PC-9 (cell line): ENCODE measurements around the gene ASB10. TPM values are rescaled to one million over a fixed set of nuclear protein-coding genes. Genes with fewer than 3 reads are reported as not detected.

Experiments used
- BruUV-seq: library from RNA; stranded (reverse); fragments of 400-500 nt; replicated peaks from 2 replicates; lab custom pipeline; 2021; lab: Mats Ljungman, UMichigan
- CTCF ChIA-PET: fragments of 300-600 bp; sonication (Branson Sonifier 250); formaldehyde crosslinking; loops from one replicate; lab custom pipeline; 2022; ENCODE audit warnings: antibody characterized with exemption; lab: Charles Lee
- POLR2A ChIA-PET: fragments of 300-600 bp; sonication (Branson Sonifier 250); formaldehyde crosslinking; loops from one replicate; lab custom pipeline; 2022; ENCODE audit warnings: antibody characterized with exemption; ENCODE audit not compliant: unreplicated experiment; lab: Charles Lee
- DNase-seq, 2 experiments: peaks; one replicate each; pipeline versions ENCODE4 v3.0.0 to v3.0.0-alpha.2; 2015 to 2022; ENCODE audit warnings: mixed read lengths in 1 of 2
- H2AFZ ChIP-seq: fragments of 200-600 bp; sonication (generic); 2 replicates; pipeline ENCODE4 v1.8.1; 2017; ENCODE audit warnings: antibody characterized with exemption
- H3F3A ChIP-seq: fragments of 200-600 bp; sonication (generic); 2 replicates; pipeline ENCODE4 v1.8.1; 2017; ENCODE audit warnings: antibody characterized with exemption, mild to moderate bottlenecking, low read depth; ENCODE audit not compliant: insufficient read depth
- H3K27ac ChIP-seq: fragments of 200-600 bp; sonication (generic); 2 replicates; pipeline ENCODE4 v1.6.1; 2016; ENCODE audit warnings: mixed run types
- H3K27me3 ChIP-seq: fragments of 200-600 bp; sonication (generic); 2 replicates; pipeline ENCODE4 v1.6.1; 2016; ENCODE audit warnings: low read depth, mixed run types; ENCODE audit not compliant: insufficient read depth
- H3K36me3 ChIP-seq: fragments of 200-600 bp; sonication (generic); 2 replicates; pipeline ENCODE4 v1.6.1; 2016; ENCODE audit warnings: low read depth, mixed run types
- H3K4me1 ChIP-seq: fragments of 200-600 bp; sonication (generic); replicated peaks from 2 replicates; pipeline ENCODE4 v1.6.1; 2016; ENCODE audit warnings: mixed run types; ENCODE audit not compliant: insufficient read depth
- H3K4me2 ChIP-seq: fragments of 200-600 bp; sonication (generic); 2 replicates; pipeline ENCODE4 v1.6.1; 2017; ENCODE audit warnings: mixed run types
- H3K4me3 ChIP-seq: fragments of 200-600 bp; sonication (generic); 2 replicates; pipeline ENCODE4 v1.6.1; 2016; ENCODE audit warnings: mixed run types
- H3K79me2 ChIP-seq: fragments of 200-600 bp; sonication (generic); 2 replicates; pipeline ENCODE4 v1.6.1; 2017; ENCODE audit warnings: low read depth, mixed run types
- H3K9me2 ChIP-seq: fragments of 200-600 bp; sonication (generic); 2 replicates; pipeline ENCODE4 v1.8.1; 2017; ENCODE audit warnings: mild to moderate bottlenecking; ENCODE audit not compliant: insufficient read depth
- H3K9me3 ChIP-seq: fragments of 200-600 bp; sonication (generic); 2 replicates; pipeline ENCODE4 v1.8.1; 2016; ENCODE audit warnings: low read depth; ENCODE audit not compliant: insufficient read depth
- H4K20me1 ChIP-seq: fragments of 200-600 bp; sonication (generic); 2 replicates; pipeline ENCODE4 v1.8.1; 2017; ENCODE audit not compliant: insufficient read depth
- EZH2 ChIP-seq: fragments of 200-600 bp; sonication (generic); IDR thresholded peaks from 2 replicates; pipeline ENCODE4 v1.8.0; 2017; ENCODE audit warnings: antibody characterized with exemption, low read depth
- intact Hi-C: fragments of 100-400 bp; cut with micrococcal nuclease; formaldehyde crosslinking; loops from one replicate; pipeline ENCODE4 v1.10.0; 2022; ENCODE audit not compliant: unreplicated experiment
- total RNA-seq: library from RNA; stranded (reverse); gene quantifications from 2 replicates; pipeline ENCODE4 v1.2.3, GENCODE V29; 2021
- TF ChIP-seq, protein P1 (sequence below): fragments of 200-600 bp; sonication (generic); conservative IDR thresholded peaks from 2 replicates; pipeline ENCODE4 v1.6.1; 2017; ENCODE audit warnings: mixed run types, antibody characterized with exemption, mild to moderate bottlenecking, moderate library complexity

ASB10 gene
- total RNA-seq, 1 experiment from 2014 or later: not detected

DNA sequence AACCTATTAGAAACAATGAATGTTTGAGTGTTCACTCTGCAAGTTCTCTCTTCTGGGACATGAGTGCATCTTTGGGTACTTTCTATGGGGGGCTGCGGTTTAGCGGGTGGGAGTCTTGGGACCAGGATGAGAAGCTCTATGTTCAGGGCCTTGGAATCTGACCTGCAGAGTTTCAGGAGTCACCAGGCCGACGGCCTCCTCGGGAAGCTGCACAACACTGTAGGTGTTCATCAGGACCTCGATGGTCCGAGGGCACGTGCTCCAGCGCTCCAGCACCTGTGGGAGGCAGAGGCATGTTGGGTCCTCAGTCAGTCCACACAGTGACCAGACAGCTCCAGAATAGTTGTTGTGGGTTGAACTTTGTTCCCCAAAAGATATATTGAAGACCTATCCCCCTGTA lies 10.6 kb downstream of the ASB10 start:
- no peak overlapping the region for H3K4me2 ChIP-seq
- peaks cover 68% of the 10 kb centered on the region for H3K27me3 ChIP-seq
- POLR2A ChIA-PET: no interaction called here
- no peaks in the 10 kb centered on the region for H3K9me2 ChIP-seq
- H4K20me1 ChIP-seq: no peaks in the 10 kb centered on the region; the same call in 1 of the 2 replicates
- CTCF ChIA-PET: interaction anchor here (0.5 to 0.6 kb wide), 2 partner anchors 51 to 54 kb away, joined by 3 to 4 read pairs; partner anchors contain the start of gene ABCF2
- H3K27ac ChIP-seq: no peak overlapping the region
- intact Hi-C loops: loop anchor here (10.0 kb wide), 1 partner anchor 892 kb away; no protein-coding TSS in a partner anchor
- no peaks in the 10 kb centered on the region for H3K4me1 ChIP-seq
- H3K79me2 ChIP-seq: no peaks in the 10 kb centered on the region
- H3K4me3 ChIP-seq: no peak overlapping the region
- BruUV-seq: no TSS peak
- no peaks in the 10 kb centered on the region for H3K36me3 ChIP-seq
- no peak overlapping the region for H2AFZ ChIP-seq
- no peak for DNase-seq
- TF ChIP-seq, protein P1, sequence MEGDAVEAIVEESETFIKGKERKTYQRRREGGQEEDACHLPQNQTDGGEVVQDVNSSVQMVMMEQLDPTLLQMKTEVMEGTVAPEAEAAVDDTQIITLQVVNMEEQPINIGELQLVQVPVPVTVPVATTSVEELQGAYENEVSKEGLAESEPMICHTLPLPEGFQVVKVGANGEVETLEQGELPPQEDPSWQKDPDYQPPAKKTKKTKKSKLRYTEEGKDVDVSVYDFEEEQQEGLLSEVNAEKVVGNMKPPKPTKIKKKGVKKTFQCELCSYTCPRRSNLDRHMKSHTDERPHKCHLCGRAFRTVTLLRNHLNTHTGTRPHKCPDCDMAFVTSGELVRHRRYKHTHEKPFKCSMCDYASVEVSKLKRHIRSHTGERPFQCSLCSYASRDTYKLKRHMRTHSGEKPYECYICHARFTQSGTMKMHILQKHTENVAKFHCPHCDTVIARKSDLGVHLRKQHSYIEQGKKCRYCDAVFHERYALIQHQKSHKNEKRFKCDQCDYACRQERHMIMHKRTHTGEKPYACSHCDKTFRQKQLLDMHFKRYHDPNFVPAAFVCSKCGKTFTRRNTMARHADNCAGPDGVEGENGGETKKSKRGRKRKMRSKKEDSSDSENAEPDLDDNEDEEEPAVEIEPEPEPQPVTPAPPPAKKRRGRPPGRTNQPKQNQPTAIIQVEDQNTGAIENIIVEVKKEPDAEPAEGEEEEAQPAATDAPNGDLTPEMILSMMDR: no peak
- no peak for TF ChIP-seq EZH2
- no peaks in the 10 kb centered on the region for H3K9me3 ChIP-seq
- no peaks in the 10 kb centered on the region for H3F3A ChIP-seq

DNA sequence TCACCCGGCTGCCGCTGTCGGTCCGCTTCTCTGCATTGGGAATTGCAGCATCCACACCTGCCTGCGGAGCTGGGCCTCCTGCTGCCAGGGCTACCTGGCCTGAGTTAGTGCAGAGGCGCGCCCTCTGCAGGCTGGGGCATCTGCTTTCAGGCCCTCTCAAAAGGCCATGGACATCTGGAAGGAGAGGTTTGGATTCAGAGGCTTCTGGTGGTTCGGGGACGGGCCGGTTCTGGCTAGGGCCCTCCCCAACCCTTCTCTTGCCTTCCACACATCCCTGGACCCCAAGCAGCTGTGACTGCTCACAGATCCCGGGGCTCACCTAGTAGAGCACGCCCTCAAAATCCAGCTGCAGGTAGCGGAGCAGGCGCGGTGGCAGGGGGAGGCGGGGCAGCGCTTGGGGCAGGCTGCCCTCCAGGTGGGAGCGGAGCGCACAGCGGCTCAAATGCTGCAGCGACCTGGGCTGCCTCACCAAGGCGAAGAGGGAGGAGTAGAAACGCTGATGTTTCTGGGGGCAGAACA lies 11.2 kb downstream of the ASB10 start:
- CTCF ChIA-PET: interaction anchor here (0.6 kb wide), 1 partner anchor 54 kb away, joined by 4 read pairs; no protein-coding TSS in a partner anchor
- TF ChIP-seq EZH2: no peak
- TF ChIP-seq, protein P1: peak; percentile 45
- intact Hi-C loops: loop anchor here (10.0 kb wide), 1 partner anchor 891 kb away; no protein-coding TSS in a partner anchor
- no peak overlapping the region for H3K4me2 ChIP-seq
- no peaks in the 10 kb centered on the region for H3K79me2 ChIP-seq
- peaks cover 67% of the 10 kb centered on the region for H3K27me3 ChIP-seq
- H3K4me3 ChIP-seq: no peak overlapping the region
- H2AFZ ChIP-seq: no peak overlapping the region
- no peaks in the 10 kb centered on the region for H3K4me1 ChIP-seq
- H3F3A ChIP-seq: no peaks in the 10 kb centered on the region
- no peaks in the 10 kb centered on the region for H3K9me3 ChIP-seq
- no peaks in the 10 kb centered on the region; the same call in 1 of the 2 replicates for H4K20me1 ChIP-seq
- BruUV-seq: no TSS peak
- DNase-seq: peak in 1 of 2 experiments; percentile 43
- no peaks in the 10 kb centered on the region for H3K36me3 ChIP-seq
- POLR2A ChIA-PET: interaction anchor here (0.5 kb wide), 1 partner anchor 71 kb away, joined by 3 read pairs; no protein-coding TSS in a partner anchor
- no peak overlapping the region for H3K27ac ChIP-seq
- H3K9me2 ChIP-seq: no peaks in the 10 kb centered on the region

DNA sequence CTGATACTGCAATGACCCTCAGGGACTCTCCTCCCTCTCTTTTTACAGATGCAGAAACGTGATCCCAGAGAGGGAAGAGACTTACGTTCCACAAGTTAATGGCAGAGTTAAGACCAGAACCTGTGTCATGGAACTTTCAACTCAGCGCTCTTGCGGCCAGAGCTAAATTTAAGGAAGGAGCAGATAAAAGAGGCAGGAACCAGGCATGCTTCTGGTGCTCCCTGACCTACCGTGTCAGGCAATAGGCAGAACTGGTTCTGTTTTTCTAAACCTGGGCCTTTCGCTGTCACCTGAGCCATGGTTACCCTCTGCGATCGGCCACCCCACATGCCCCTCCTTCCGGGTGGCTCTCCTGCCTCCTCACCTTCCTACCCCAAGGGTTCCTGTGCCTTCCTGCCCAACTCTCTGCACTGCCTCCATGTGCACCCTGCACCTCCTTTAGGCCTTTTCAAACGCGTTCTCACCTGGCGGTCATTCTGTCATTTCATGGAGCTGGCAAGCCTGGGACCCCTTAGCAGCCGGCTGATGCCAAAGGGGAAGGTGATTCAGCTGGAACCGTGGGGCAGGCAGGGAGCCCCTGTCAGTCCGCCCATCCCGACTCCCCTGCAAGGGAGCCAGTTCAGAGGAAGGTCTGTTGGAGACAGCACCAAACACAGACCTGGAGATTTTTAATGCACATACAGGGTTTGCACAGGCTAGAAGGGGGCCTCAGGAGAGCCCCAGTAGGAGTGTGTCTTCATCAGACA lies 11.8 kb downstream of the ASB10 start:
- Histone ChIP-seq H3K79me2 (no peaks in the 10 kb centered on the region), H3K9me2 (no peaks in the 10 kb centered on the region), H3K4me1 (no peaks in the 10 kb centered on the region), H3K27ac (no peak overlapping the region), H3K4me2 (no peak overlapping the region), H3K27me3 (peaks cover 67% of the 10 kb centered on the region), H3K36me3 (no peaks in the 10 kb centered on the region), H3K9me3 (no peaks in the 10 kb centered on the region), H3F3A (no peaks in the 10 kb centered on the region), H4K20me1 (no peaks in the 10 kb centered on the region; the same call in 1 of the 2 replicates), H3K4me3 (no peak overlapping the region), H2AFZ (no peak overlapping the region)
- intact Hi-C loops: loop anchor here (10.0 kb wide), 1 partner anchor 890 kb away; no protein-coding TSS in a partner anchor
- no TSS peak for BruUV-seq
- ChIA-PET POLR2A (interaction anchor here (0.6 kb wide), 1 partner anchor 59 kb away, joined by 5 read pairs; no protein-coding TSS in a partner anchor), CTCF (interaction anchor here (0.6 kb wide), 1 partner anchor 1525 kb away, joined by 3 read pairs; no protein-coding TSS in a partner anchor)
- DNase-seq: no peak
- TF ChIP-seq EZH2: no peak
- TF ChIP-seq, protein P1: no peak
